SHP77 (cell line): ENCODE measurements around the gene ZBP1.

Experiments used
- DNase-seq, 2 experiments: peaks; one replicate each; lab custom pipeline; 2025; lab: John Stamatoyannopoulos, UW

ZBP1 gene

DNA sequence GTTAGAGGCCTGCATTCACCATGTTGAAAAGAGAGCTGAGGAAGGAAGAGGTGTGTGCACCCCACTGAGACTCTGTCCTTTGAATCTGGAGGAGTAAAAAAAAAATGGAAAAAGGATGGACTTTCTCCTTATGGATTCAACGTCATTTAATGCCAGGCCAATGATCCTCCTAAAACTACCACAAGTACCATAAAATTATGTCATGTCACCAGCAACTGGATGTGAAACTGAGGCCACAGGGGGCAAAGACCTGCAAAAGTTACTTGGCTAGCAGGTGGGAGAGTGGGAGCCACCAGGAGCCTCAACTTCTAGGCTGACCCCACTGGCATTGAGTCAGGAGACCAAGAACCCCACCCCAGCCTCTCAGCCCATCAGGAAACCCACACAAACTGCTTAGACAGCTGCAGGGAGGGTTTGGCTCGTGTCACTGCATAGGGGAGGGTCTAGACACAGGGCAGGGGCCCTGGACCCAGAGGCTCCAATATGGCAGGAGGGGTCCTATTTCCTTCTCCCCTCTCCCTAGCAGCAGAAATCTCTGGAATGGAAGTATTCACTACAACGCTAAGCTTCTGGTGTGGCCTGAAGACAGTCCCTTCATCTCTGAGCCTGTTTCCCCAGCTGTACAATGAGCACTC, 48.3 kb downstream of the ZBP1 start:
- DNase-seq, result no peak

DNA sequence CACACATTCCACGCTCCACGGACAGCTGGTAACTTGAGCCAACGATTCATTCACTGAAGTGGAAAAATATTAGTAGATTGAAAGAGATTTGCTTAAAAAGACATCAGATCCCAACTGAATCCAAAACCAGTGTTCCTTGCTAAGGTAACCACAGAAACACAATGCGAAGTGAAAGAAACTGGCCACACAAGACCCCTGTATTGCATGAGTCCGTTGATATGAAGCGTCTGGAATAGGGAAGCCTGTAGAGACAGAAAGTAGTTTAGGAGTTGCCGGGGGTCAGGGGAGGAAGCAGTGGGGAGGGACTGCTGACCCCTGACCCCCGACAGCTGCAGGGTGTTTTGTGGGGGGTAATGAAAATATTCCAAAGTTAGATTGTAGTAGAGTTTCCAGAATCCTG, 49.3 kb downstream of the ZBP1 start:
- DNase-seq, result no peak

- DNase-seq, result no peak
Measured at GRCh38 chr20:57570145-57570850, 49.9 kb downstream of the ZBP1 start.

DNA sequence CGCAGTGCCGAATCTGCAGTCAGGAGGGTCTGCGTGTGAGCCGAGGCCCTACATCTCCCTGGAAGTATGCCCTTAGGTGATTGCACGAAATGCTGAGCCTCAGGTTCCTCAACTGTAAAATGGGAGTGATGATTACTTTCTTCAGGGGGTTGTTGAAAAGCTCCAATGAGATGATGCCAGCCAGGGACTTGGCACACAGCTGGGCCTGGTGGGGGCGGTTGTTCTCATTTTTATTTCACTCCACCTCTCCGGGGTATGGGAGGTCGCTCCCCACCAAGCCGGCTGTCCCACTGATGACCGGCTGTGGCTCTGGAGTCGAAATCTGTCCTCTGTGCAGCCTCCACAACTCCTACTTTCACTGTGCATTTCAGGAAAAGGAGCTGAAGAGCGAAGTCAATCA, 51.3 kb downstream of the ZBP1 start:
- DNase-seq, result no peak

DNA sequence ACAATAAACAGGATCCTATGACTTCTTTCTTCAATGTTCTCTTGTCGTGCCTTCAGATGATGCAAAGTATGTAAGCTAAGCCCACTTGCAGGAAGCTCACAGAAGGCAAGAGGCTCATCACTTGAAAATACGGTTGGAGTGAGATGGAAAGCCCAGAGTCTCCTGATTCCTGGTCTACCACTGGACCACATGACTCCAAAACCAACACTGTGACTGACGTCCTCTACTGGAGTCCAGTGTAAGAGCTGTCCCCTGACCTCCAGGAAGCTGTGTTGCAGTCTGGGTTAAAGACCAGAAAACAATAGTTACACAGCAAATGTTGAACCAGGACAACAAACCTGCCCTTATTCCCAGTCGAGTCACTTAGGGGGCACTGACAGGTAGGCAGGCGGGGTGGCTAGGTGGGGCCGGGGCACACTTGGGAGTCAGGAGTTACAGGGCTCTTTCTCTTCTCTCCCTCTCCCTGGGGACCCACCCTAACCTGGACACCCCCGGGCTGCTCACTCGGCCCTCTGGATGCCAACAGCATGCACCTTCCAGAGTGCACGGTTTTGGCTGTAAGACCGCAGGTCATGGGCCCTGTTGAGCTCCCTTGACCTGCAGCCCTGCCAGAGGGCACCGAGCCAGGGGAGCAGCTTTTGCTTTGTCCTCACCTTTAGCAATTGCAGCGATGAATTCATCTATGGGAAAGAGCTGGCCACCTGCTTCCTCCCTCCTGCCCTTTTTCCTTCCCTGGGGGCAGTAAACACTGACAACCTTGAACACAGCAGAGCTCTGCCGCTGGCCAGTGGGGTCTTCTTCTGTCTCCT, 51.9 kb downstream of the ZBP1 start:
- no peak for DNase-seq

DNA sequence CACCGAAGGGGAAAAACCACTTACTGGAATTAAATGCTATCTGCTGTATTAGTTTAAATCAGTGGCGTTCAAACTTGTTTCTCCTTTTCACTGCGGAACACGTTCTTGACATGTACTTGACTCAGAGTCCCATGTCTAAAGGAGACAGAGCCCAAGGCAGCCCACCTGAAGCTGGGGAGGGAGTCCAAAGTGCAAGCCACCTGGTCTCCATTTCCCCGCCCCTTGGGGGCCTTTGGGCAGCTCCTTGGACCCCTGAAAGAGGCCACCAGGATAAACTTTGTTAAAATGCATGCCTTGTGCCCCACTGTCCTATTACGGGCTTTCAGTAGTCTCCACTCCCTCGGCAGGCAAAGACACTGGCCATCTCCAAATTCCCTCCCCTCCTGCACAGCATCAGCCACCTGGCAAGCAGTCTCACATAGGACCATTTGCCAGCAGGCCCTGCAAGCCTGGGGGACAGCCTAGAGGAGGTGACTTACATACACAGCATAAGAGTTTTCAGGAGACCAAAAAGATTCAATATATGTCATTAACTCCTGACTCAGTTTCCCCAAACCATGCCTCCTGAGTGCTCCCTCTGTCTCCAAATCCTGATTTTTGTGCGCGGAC, 52.7 kb downstream of the ZBP1 start:
- DNase-seq, result no peak

- DNase-seq, result no peak
Measured at GRCh38 chr20:57566803-57567459, 53.3 kb downstream of the ZBP1 start.

GRCh38 chr20:57566399-57566798, 53.8 kb downstream of the ZBP1 start:
- no peak for DNase-seq

- DNase-seq, result no peak
Measured at GRCh38 chr20:57564951-57565642, 55.1 kb downstream of the ZBP1 start.

DNA sequence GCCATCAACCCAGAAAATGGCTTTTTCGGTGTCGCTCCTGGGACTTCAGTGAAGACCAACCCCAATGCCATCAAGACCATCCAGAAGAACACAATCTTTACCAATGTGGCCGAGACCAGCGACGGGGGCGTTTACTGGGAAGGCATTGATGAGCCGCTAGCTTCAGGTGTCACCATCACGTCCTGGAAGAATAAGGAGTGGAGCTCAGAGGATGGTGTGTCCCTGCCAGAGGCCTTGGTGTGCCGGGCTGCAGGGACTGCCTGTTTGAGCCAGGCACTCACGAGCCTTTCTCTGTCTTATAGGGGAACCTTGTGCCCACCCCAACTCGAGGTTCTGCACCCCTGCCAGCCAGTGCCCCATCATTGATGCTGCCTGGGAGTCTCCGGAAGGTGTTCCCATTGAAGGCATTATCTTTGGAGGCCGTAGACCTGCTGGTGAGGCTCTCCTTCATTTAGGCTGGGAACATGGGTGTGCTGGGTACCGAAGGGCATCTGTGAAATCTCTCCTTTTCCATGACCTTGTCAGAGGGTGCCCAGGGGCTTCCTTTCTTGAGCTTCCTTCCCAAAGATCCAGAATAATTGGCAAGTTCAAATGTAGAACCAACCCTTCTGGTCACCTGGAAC, 55.9 kb downstream of the ZBP1 start:
- no peak for DNase-seq

GRCh38 chr20:57563522-57563921, 56.7 kb downstream of the ZBP1 start:
- no peak for DNase-seq

GRCh38 chr20:57562541-57563465, 57.4 kb downstream of the ZBP1 start:
- no peak for DNase-seq

- no peak for DNase-seq
Measured at GRCh38 chr20:57561356-57562279, 58.6 kb downstream of the ZBP1 start.

- DNase-seq, result peak; percentile 50 to 80
Measured at GRCh38 chr20:57560554-57561355, 59.5 kb downstream of the ZBP1 start, which contains the start of gene PCK1. PCK1 (plus strand) TSS chr20:57561110; CDS start chr20:57561412, 302 bp downstream.

GRCh38 chr20:57559658-57560553, 60.3 kb downstream of the ZBP1 start:
- DNase-seq, result no peak

DNA sequence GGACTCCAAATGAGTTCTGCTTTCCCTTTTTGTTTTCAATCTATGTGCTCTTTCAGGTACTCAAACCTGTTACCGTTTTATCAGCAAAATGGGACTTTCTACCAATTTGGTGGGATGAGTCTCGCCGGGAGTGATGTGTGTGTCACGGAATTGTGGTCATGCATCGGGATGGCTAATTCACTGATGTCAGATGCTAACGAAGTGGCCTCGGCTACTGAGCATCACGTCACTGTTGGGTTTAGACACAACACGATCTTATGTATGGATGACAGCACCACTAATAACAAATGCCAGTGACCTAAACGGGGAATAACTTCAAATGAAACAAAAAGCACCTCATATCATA, 61.0 kb downstream of the ZBP1 start:
- DNase-seq, result no peak
